ENCODE data around the gene GAPVD1.
"Not testable (repeated sequence)": the region's sequence is repeated elsewhere in the genome, so short reads cannot be mapped to it uniquely, and the experiment has no call there.

Gene GAPVD1

DNA sequence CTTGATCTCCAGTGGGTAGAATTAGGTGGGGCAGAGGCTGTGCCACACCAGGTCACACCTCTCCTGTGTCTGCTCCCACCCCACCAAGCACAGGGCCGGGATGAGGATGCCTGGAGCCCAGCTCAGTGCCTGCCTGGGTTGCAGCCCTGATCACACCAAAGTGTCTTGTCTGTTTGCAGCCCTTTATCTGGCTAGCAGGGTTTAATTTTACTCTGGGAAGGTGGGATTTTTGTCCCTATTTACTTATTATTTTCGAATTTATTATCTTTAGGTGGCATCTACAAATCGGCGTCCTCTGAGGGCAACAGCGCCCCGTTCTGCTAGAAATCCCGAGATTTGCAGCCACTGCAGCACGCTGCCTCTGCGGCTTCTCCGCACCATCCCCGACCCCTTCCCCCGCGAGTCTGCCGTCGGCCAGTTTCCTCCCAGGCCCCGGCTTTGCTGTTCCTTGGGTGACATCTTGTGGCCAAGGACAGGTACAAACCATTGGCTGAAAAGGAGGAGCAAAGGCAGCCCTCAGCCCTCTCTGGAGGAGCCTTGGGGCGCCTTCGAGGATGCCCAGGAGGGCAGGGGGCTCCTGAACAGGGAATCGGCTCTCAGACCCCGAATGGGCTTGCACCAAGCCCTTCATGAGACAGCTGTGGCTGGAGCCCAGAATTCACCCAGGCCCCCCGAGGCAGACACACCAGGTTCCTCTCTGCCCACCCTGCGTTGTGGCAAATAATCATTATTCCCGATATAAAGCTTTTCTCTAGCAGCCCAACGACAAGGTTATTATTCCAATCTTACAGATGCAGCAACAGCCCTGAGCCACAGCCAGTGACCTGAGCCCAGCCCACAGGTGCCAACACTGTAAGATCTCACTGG, 113.0 kb downstream of the GAPVD1 start:
- peak; percentile 81 for DNase-seq

DNA sequence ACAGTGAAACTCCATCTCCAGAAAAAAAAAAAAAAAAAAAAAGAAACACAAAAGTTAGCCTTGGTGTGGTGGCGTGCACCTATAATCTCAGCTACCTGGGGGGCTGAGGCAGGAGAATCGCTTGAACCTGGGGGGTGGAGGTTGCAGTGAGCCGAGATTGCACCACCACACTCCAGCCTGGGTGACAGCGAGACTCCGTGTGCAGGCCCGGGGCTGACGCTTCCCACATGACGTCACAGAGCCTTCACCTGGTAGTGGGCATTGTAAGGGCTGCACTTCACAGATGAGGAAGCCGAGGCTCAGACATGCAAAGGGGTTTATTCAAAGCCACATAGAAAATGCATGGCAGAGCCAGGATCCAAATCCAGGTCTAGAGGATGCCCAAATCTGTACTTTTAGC, 114.2 kb downstream of the GAPVD1 start:
- DNase-seq = no peak

DNA sequence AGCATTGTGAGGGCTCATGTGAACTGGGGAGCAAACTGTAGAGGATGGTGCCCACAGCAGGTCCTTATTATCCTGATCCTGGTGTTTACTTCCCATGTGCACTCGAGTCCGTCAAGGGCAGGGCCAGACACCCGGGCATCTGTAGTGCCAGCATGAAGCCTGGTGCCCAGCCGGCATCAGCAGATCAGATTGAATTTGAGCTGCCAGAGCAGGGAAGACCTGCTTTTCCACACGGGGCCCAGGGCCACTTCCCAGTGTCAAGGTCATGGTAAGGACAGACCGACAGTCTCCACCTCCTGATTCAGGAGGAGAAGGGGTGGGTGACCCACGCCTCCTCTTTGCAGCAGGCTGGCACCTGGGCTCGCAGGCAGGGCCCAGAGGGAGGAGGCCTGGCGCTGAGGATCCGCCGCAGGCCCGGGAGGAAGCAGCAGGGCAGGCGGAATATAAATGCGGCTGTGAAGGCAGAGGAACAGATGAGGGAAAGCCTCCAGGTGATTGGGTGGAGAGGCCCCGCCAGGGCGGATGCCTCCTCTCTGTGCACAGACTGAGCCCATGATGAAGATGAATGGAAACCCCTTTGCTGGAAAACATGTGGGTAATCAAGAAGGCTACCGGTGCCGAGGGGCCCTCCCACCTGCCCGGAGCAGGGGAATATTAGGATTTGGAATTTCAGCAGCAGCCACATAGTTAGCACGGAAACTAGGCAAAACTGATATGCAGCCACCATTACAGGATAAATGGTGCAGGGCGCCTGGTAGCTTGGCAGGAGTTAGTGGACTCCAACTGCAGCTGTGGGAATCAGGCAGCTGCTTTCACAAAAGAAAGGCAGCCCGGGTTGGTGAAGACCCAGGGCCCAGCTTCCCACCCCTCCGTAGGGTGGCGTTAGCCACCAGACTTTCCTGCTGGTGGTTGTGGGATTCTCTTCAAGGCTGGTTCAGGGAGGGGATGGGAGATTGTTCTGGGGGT, 114.9 kb downstream of the GAPVD1 start:
- no peak for DNase-seq

DNA sequence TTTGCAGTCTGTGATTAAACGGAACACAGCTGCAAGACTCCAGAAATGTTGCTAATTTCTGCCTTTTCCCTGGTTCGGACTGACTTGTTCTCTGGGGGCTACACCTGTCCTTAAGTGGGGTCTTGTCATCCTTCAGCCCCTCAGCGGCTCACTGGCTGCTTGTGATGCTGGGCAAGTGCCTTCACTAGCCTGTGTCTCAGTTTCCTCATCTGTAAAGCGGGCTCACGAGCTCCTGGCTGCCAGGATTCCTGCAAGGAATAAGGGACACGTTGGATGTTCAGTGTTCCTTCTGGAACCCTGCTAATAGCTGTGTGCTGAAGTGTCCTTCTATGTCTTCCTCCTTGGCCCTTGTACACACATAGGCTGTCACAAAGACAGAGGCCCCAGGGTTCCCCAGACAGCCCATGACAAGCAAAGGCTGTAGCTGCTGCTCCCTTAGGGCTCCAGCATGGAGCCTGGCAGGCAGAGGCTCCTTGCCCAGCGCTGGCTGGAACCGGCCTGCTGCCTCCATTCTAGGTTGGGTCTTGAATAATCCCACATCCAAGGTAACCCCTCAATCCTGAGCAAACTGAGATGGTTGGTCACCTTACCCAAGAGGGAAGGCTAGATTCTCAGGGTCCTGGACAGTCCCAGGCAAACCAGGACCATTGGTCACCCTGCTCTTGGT, 116.1 kb downstream of the GAPVD1 start:
- DNase-seq = no peak

DNA sequence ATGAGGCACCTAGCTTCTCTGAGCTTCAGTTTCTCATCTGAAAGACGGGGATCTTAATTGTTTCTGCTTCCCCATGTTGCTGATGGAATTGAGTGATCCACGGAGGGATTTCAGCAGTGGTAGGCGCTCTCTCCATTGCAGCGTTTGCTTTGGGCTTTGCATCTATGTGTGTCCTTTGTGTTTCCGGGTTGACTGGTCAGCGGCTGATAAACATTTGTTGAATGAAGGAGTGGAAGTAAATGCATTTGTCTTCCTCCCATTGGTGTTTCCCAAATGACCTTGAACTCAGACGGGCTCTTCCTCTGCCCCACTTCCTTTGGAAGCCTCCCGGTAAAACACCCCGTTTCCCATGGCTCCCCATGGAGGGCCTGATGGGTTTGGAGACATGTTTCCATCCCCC, 117.2 kb downstream of the GAPVD1 start:
- no peak for DNase-seq

DNA sequence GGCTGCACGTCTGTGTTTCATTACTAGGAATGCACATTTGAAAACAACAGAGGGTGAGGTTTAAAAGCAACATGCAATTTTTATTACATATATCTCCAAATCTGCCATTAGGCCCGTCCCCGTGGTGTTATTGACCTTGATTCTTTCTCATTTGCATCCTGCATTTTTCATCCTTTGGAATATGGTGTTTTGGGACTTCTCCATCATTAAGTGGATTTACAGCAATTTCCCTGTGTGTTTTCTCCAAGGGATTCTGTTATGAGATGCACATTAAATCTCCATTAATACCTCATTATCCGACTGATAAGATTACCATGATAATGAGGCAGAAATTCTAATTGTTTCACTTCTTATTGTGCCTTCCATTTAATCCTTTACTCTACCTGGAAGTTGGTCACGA, 117.6 kb downstream of the GAPVD1 start:
- DNase-seq = no peak

DNA sequence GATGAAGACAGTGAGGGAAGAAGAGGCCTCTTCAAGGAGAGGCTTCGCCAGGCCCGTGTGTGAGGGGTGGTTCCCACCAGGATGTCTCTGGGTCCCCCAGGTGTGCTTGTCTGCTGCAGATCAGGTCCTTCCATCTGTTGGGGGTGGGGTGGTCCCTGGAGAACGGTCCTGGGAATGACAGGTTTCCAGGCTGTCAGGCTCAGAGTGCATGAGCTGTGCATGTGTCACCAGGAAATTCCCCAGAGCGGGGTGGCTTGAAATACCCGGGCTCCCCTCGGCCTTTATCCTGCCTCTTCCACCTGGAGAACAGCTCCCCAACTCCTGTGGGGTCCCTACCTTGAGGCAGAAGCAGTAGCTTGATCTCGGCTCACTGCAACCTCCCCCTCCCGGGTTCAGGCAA, 118.8 kb downstream of the GAPVD1 start:
- DNase-seq = no peak

DNA sequence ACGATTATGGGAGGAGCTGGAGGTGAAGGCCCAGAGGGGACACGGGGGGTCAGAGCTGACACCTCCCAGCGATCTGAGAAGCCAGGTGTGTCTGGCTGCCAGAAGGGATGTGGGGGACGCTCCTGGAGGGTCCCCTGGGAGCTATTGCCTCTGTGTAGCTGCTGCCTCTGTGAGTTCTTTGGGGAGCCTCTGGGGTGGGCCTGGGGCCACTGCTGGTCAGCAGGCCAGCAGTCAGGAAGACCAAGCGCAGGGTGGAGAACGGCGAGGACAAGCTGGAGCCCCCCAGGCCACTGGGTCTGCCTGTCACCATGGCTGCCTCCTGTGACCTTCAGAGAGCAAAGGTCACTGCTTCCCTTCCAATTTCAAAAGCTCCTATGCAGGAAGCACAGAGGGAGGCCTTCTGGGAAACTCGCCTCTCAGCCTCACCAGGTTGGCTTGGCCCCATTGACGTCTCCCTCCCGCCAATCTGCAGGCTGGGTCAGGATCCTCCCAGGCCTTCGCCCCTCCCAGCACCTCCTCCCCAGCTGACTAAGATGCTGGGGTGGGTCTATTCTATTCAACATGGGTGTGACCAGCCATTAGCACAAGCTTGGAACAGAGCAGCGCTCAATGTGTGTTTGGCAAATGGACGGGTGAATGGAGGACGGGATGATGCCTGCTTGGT, 126.4 kb downstream of the GAPVD1 start:
- DNase-seq = no peak

DNA sequence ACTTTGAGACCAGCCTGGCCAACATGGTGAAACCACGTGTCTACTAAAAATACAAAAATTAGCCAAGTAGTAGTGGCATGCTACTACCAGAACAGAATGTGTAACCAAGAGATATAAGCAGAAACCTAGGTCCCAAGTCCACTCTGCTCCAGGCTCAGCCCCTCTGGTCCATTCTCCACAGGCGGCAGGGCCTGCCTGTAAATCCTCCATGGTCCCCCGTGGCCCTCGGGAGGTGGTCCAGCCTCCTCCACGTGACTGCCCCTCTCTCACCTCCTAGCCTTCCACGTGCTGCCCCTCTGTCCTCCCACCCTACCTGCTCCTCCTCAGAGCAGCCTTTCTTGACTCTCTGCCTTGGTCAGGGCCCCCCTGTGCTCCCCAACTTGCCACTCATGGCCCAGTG, 127.4 kb downstream of the GAPVD1 start:
- DNase-seq = no peak

DNA sequence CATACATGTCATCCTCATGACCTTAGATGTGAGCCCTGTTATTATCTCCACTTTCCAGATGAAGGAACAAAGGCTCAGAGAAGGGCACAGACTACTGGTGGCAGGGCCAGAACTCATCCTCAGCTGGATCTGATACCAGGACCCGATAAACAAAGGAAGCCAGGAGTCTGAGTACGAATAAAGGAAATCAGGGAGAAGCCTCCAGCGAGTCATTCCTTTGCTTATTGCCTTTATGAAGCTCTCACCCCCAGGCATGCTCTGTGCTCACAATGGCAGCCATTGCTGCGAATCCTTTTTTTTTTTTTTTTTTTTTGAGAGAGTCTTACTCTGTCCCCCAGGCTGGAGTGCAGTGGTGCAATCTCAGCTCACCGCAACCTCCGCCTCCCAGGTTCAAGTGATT, 130.1 kb downstream of the GAPVD1 start:
- DNase-seq = no peak

DNA sequence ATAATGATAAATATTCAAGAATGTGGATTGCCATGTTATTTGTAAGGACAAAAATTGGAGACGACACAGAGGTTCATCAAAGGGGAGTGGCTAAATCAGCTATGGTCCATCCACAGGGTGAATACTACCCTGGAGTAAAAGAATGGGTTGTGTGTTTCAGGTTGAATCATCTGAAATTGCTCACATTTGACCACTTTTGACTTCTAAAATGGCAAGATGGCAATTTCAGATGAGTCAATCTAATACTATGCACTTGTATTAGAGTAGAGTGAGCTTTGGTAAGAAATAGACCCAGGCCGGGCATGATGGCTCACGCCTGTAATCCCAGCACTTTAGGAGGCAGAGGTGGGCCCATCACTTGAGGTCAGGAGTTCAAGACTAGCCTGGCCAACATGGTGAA, 131.8 kb downstream of the GAPVD1 start:
- DNase-seq = no peak

DNA sequence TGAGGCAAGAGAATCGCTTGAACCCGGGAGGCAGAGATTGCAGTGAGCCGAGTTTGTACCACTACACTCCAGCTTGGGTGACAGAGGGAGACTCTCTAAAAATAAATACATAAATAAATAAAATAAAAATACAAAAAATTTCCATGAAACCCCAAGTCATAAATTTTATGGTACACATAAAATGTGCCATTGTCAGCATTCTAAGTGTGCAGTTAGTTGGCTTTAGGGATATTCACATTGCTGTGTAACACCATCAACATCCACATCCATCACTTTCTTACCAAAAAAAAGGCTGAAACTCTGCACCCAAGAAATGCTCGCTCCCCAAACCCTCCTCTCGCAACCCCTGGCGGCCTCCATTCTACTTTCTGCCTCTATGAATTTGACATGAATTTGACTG, 135.2 kb downstream of the GAPVD1 start:
- no peak for DNase-seq

DNA sequence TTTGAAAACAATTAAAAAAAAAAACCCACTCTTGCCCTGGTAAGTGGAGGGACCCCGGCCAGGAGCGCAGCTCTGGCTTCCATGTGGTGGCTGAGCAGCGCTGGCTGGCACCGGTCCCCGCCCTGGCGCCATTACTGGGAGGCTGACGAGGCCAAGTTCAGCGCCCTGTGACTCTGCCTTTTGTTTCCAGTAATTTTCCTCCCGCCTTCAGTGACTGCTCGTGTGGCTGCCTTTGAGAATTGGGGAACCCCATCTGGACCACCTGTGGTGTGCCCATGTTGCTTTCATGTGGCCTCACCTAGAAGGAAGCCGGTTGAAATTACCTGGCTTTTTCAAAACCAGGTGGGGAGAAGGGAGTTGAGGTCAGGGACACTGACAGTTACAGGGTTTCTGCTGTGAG, 136.1 kb downstream of the GAPVD1 start:
- DNase-seq = no peak

DNA sequence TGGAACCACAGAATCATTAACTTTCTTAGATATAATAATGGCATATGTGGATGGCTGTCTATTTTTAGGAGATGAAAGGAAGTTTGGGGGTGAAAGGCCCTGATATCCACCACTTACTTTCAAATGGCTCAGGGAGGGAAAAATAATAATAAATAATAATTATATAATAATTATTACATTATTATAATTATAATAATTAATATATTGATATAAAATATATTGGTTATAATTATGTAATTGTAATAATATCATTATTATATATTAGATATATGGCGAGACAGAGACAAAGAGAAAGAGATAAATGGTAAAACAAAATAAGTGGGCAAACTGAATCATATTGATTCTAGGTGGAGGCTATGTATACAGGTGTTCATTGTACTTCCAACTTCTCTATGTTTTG, 136.6 kb downstream of the GAPVD1 start:
- DNase-seq = no peak

DNA sequence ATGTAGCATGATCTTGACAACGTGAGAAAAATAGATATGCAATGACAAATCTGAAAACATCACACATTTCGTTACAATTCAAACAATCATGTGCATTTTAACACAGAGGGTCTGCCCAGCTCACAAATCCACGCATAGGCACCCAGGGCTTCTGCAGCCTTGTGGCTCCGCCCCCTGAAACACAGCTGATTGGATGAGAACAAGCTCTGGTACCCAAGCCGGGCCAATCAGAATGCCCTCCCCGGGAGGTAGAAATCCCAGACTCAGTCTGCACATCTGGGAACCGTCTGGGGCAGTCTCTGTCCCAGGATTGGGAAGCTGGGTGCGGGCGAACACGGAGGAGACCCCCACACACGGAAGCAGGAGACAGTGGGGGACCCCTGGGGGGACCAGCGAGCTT, 137.5 kb downstream of the GAPVD1 start:
- no peak for DNase-seq

DNA sequence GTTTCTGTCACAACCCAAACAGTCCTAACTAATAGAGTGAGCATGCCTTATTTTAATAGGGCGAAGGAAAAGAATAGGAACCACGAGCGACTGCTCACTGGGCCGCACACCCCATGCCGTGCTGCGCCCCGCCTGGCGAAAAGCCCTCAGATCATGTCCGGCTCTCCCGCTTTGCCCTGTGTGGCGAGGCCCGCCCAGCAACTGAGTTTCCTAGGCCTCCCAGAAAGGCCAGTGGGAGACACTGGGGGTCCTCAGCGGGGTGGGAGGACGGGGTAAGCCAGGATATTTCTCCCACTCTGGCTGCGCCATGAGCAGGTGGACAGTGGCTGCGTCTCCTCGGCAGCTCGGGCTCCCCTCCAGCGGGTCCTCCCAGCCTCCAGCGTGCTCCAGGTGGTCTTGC, 138.0 kb downstream of the GAPVD1 start:
- DNase-seq = no peak

DNA sequence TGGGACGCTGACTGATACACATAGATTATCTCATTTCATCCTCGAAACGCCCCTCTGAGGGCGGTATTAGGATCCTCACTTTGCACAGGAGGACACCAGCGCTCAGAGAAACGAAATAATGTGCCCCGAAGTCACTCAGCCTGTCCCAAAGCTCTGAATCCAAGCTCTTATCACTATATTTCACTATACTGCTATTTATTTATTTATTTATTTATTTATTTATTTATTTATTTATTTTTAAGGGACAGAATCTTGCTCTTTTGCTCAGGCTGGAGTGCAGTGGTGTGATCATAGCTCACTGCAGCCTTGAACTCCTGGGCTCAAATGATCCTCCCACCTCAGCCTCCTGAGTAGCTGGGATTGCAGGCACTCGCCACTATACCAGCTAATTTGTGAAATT, 138.6 kb downstream of the GAPVD1 start:
- not testable (repeated sequence) for DNase-seq

DNA sequence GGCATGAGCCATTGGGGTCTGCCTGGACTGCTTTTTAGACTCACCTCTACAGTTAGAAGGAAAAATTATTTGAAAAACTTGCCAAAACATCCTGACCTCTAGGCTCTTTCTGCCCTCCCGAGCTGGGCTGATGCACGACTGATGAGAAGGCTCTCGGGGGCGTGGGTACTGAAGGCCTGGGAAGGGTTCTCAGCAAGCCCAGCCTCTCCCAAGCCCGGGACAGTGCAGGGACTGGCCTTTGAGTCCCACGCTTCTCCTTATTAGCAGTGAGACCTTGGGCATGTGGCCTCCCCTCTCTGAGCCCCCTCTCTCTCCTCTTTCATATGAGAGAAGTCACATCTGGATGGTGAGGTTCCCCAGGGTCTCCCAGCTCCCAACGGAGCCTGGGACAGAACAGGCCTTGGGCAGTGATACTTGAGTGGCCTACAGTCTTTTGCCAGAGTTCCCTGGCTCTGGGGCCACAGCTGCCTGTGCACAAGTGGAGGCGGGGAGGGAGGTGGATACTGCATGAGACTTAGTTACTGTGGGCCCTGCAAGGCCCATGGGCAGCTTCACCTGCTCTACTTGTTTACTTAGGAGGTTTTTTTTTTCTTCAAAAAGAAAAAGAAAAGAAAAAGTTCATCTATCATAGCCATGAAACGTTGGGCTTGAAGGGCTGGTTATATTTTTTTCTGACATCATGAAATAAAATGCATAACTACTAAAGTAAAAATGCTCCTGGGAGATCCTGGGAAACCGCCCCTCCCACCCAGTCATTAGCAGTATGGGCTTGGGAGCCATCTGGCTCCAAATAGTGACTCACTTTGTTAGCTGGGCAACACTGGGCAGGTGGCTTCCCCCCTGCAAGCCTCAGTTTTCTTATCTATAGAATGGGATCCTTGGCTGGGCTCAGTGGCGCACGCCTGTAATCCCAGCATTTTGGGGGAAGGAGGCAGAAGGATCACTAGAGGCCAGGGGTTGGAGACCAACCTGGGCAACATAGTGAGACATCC, 139.4 kb downstream of the GAPVD1 start:
- no peak for DNase-seq

DNA sequence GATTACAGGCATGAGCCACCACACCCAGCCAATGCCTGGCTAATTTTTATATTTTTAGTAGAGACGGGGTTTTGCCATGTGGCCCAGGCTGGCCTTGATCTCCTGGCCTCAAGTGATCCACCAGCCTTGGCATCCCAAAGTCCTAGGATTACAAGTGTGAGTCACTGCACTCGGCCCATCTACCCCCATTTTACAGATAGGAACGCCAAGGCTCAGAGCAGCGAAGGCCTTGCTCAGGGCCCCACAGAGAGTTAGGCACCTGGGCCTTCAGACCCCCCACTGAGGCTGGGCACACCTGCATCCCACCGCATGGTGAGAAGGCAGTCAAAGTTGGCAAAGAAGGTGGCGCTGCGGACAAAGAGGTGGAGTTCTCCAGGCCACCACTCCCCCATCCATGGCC, 143.1 kb downstream of the GAPVD1 start:
- no peak for DNase-seq

DNA sequence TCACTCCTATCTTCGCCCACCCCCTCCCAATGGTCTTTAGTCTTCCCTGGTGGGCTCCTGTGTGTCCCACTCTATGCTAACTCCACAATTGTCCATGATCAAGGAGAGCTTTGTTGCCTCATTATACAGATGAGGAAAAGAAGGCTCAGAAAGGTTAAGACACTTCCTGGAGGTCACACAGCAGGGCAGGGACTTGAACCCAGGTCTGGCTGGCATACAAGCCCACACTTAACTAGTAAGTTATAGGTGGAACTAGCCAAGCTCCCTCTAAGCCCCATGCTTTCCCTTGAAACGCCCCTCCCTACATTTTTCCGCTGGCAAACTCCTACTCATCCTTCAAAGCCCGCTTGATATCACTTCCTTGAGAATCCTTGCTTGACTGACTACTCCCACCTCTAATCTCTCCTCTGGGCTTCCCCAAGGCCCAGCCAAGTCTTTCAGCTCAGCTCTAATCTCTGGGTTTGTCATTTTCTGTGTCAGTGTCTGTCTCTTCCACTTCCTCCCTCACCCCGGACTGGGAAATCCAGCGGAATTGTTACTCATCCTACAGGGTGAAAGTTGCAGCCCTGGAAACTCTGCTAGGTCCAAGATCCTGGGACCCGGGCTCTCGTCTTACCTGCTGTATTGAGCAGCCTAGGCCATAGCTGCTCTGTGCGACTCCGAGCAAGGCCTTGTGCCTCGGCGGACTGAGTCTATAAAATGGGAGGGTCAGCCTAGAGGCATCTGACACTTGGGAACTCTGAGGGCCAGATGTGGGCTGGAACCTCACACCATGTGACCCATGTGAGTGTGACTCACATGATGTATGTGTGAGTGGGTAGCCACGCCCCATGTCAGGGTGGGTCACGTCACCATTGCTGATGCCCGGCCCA, 144.5 kb downstream of the GAPVD1 start:
- no peak for DNase-seq

DNA sequence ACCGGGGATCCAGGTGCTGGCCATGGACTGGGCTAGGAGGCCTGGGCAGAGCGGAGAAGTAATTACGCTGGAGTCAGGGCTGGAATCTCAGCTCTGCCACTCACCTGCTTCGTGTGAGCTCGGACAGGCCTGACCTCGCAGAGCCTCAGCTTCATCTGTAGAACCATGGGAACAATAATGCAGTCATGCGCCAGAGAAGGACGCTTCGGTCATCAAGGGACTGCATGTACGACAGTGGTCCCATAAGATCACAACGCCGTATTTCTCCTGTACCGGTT, 145.1 kb downstream of the GAPVD1 start:
- no peak for DNase-seq
